GM19240 (cell line): Measurements from ENCODE around the gene VPS26C.

Experiments used
- DNase-seq: peaks from one replicate; pipeline ENCODE4 v3.0.0; 2011; ENCODE audit warnings: low spot score; ENCODE audit not compliant: insufficient read length

Gene VPS26C

GRCh38 chr21:37204580-37204979 lies 62.6 kb downstream of the VPS26C start:
- no peak for DNase-seq

GRCh38 chr21:37202221-37203110 lies 64.7 kb downstream of the VPS26C start:
- no peak for DNase-seq

DNA sequence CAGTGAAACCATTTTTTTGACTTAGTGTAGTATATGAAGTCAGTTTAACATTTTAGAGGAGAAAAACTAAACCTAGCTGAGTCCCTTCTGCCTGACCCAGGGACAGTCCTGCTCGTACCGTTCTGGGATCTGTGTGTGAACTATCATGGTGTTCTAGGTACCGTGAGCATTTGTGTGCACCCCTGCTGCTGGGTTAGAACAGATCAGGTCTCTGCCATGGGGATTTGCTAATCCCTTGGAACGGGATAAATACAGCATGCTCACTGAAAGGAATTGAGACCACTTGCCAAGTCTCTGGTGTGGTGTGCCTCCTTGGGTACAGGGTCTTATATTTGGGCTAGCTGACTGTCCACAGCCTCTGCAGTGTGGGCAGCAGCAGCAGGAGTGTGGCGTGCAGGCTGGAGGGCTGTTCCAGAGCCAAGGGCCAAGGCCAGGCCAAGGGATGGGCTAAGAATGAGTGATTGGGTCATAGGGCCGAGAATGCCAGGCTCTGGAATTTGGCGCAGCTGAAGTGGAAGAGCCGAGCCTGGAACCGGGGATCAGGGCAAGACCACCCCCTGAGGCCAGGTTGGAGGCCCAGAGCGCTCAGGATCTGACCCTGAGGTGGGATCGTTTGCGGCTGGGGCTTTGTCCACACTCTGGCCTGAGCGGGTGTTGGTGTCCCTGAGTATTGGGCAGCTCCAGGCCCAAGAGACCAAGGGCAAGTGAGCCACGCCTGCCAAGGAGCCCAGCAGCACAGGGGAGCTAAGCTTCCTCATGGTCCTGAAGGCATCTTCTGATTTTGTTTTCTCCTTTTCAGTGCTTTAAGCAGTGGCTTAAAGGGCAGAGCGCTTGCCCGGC lies 66.3 kb downstream of the VPS26C start:
- no peak for DNase-seq

GRCh38 chr21:37199057-37199924 lies 67.8 kb downstream of the VPS26C start:
- DNase-seq, result no peak

GRCh38 chr21:37197746-37198145 lies 69.4 kb downstream of the VPS26C start:
- DNase-seq, result no peak

GRCh38 chr21:37196847-37197246 lies 70.3 kb downstream of the VPS26C start:
- DNase-seq, result no peak

DNA sequence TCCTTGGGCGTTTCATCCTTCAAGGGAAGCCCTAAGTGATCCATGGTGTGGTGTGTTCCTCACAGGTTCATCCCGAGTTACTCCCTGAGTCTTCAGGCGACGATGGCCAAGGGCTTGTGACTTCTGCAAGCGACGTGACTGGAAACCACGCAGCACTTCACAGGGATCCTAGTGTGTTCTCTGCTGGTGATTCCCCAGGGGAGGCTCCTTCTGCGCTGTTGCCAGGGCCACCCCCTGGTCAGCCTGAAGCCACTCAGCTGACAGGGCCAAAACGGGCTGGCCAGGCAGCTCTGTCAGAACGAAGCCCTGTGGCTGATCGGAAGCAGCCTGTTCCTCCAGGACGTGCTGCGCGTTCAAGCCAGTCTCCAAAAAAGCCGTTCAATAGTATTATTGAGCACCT lies 71.5 kb downstream of the VPS26C start:
- DNase-seq, result no peak

DNA sequence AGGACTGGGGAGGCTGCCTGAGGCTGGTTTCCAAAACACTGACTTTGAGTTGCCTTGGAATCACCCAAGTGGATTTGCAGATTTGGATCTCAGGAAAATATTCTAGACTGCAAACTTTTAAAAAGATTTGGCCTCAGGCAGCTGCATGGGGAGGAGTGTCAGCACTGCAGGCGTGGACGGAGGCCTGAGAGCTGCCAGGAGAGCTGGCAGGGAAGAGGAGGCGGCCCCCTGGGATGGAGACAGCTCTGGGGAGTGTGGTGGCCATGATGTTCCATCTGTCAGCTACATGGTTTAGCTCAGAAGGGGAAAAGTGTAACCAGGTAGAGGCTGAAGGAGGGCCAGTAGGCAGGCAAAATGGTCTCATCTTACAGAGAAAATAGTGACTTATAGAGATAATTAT lies 72.1 kb downstream of the VPS26C start:
- DNase-seq, result no peak

GRCh38 chr21:37193676-37194075 lies 73.5 kb downstream of the VPS26C start:
- no peak for DNase-seq

- no peak for DNase-seq
Observed at GRCh38 chr21:37193006-37193405, 74.1 kb downstream of the VPS26C start.

DNA sequence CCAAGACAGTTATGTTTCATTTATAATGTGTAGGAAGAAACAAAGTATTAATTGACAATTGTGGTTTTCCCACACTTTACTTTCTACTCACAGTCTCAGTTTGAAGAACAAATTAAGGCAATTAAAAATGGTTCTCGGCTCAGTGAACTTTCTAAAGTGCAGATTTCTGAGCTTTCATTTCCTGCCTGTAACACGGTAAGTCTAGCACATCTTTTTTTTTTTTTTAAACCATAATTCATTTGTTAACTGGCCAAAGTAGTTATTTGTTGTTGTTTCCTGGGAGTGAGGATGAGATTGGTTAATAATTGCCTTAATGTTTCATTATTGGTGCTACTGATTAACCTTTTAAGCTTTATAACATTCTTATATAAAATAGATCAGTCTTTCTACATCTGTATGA lies 75.1 kb downstream of the VPS26C start:
- no peak for DNase-seq

DNA sequence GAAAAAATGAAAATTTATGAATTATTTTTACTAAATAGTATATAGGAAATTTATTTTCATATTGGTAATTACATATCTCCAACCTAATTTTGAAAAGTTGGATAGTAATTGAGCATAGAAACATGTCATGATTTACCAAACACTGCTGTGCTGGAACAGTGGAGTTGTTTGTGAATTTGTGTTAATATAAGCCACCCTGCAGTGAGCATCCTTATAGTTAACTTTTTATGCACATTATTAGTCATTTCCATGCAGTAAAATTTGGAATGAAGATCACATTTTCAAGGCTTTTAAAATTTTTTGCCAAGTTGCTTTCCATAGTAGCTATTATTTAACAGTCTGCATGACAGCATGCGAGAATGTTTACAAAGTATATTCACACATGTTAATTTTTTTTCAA lies 78.3 kb downstream of the VPS26C start:
- DNase-seq, result no peak

DNA sequence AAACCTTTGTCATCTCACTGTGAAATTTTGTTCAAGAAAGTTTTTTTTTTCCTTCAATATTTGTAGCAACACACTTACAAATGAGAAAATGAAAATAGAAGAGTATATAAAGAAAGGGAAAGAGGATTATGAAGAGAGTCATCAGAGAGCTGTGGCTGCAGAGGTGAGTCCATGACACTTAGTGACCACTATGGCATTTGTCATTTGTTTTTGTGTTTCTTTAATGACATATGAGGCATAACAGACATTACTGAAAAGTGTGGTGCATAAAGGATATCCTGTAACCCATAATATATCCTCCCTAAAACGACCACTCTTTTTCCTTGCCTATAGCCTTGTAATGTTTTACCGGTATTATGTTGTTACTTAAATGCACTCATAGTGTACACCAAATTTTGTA lies 80.2 kb downstream of the VPS26C start:
- no peak for DNase-seq

- DNase-seq, result no peak
Observed at GRCh38 chr21:37184784-37185593, 82.1 kb downstream of the VPS26C start.

DNA sequence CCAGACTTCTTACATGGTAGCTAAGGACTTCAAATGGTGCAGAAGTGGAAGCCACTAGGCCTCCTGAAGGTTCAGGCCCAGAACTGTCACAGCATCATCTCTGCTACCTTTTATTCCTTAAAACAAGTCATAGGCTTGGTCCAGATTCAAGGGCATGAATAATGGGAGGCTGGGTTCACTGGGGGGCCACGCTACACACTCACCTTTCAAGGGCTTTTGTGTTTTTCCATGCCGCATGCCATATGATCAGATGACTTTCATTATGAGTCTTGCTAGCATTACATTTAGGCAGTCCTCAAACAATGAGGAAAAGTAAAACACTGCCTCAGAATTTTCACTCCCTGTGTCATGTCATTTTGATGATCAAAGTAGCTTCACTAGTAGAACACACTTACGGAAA lies 83.4 kb downstream of the VPS26C start:
- DNase-seq, result no peak

- DNase-seq, result no peak
Observed at GRCh38 chr21:37182222-37182621, 84.9 kb downstream of the VPS26C start.

DNA sequence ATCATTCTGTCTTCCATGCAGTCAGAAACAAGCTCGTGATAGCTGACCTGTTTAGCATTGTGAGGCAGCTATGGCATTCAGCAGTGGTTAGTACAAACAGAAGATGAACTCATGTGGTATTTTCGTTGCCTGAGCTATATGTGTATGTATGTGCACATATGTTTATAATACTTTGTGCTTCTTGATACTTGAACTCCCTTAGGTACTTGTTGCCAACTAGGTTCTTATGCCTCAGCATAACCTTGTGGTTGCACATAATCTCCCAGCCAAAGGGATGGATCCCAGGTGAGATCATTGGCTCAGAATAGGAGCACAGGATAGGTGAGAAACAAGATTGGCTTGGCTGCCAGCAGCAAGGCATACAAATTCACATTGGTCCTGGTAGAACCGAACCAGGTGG lies 86.1 kb downstream of the VPS26C start:
- no peak for DNase-seq

DNA sequence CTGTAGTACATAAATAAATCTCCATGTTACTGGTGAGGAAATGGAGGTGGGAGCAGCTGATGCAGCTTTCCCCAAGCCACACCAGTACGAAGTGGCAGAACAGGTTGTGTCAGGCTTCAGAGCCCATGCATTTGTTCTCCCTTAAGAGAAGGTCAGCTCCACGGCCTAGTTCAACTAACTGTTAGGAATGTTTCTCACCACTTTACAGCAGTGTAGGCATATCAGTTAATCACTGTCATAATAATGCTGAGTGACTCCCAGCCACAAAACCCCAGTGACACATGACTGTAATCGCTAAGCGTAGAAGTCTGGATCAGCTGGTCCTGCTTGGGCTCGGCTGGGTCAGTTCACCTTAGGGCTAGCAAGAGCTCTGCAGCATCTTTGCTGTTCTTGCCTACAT lies 90.4 kb downstream of the VPS26C start:
- DNase-seq, result no peak
